SK-N-SH (cell line): ENCODE measurements around the gene EED. TPM values are rescaled to one million over a fixed set of nuclear protein-coding genes. Genes with fewer than 3 reads are reported as not detected.

Experiments
- CTCF ChIA-PET: fragments of 300-600, 350-600 bp; formaldehyde crosslinking; extraction: SDS; loops from one replicate; lab custom pipeline; 2021; lab: Yijun Ruan, JAX
- POLR2A ChIA-PET: fragments of 350-600 bp; sonication (Branson Sonifier 250); formaldehyde crosslinking; extraction: SDS; loops from one replicate; lab custom pipeline; 2020; ENCODE audit warnings: antibody characterized with exemption, inconsistent platforms; lab: Yijun Ruan, JAX
- DNase-seq: peaks from one replicate; pipeline ENCODE4 v3.0.0; 2012
- H2AFZ ChIP-seq: fragments of 200-600 bp; sonication (generic); 2 replicates; pipeline ENCODE4 v1.8.1; 2016; ENCODE audit warnings: antibody characterized with exemption, mild to moderate bottlenecking, low read depth
- H3F3A ChIP-seq: fragments of 200-600 bp; sonication (generic); replicated peaks from 2 replicates; pipeline ENCODE3; 2016; ENCODE audit warnings: antibody characterized with exemption, mild to moderate bottlenecking; ENCODE audit not compliant: insufficient read depth
- H3K27ac ChIP-seq, 2 experiments: fragments of 200-500 bp in 1 of 2; fragments of 200-600 bp in 1 of 2; sonication (Bioruptor generic) in 1 of 2; sonication (generic), shearing (Covaris generic) in 1 of 2; 2 replicates each; pipeline versions ENCODE4 v1.5.1 to v1.6.1; 2014 to 2016; ENCODE audit warnings: low read depth in 2 of 2, inconsistent platforms in 1 of 2, low read length in 1 of 2, mild to moderate bottlenecking in 1 of 2, mixed read lengths in 1 of 2
- H3K27me3 ChIP-seq: fragments of 200-600 bp; sonication (generic), shearing (Covaris generic); 2 replicates; pipeline ENCODE4 v1.6.1; 2016; ENCODE audit warnings: mixed run types; ENCODE audit not compliant: insufficient read depth
- H3K36me3 ChIP-seq, 2 experiments: fragments of 200-500 bp in 1 of 2; fragments of 200-600 bp in 1 of 2; sonication (Bioruptor generic) in 1 of 2; sonication (generic) in 1 of 2; replicated peaks in 1 of 2; 2 replicates each; pipeline versions ENCODE3 to v1.5.1; 2014 to 2016; ENCODE audit warnings: low read length in 1 of 2, mild to moderate bottlenecking in 1 of 2; ENCODE audit not compliant: insufficient read depth in 2 of 2, control insufficient read depth in 1 of 2
- H3K4me1 ChIP-seq, 2 experiments: fragments of 200-500 bp in 1 of 2; fragments of 200-600 bp in 1 of 2; sonication (Bioruptor generic) in 1 of 2; sonication (generic), shearing (Covaris generic) in 1 of 2; 2 replicates each; pipeline versions ENCODE4 v1.5.1 to v1.6.1; 2014 to 2016; ENCODE audit warnings: low read depth in 1 of 2, low read length in 1 of 2, mixed run types in 1 of 2; ENCODE audit not compliant: insufficient read depth in 2 of 2, control insufficient read depth in 1 of 2
- H3K4me2 ChIP-seq: fragments of 200-600 bp; sonication (generic), shearing (Covaris generic); 2 replicates; pipeline ENCODE4 v1.6.1; 2017; ENCODE audit warnings: mixed run types
- H3K4me3 ChIP-seq, 2 experiments: fragments of 200-500 bp in 1 of 2; fragments of 200-600 bp in 1 of 2; sonication (Bioruptor generic) in 1 of 2; sonication (generic), shearing (Covaris generic) in 1 of 2; 2 replicates each; pipeline versions ENCODE4 v1.5.1 to v1.8.1; 2014 to 2016; ENCODE audit warnings: low read depth in 2 of 2, inconsistent platforms in 1 of 2, low read length in 1 of 2, mild to moderate bottlenecking in 1 of 2, mixed read lengths in 1 of 2, moderate library complexity in 1 of 2
- H3K79me2 ChIP-seq: fragments of 200-600 bp; sonication (generic); 2 replicates; pipeline ENCODE4 v1.8.1; 2017; ENCODE audit warnings: mild to moderate bottlenecking; ENCODE audit not compliant: insufficient read depth
- H3K9ac ChIP-seq: fragments of 200-600 bp; sonication (generic); 2 replicates; pipeline ENCODE4 v1.6.1; 2017; ENCODE audit warnings: mixed run types
- H3K9me2 ChIP-seq: fragments of 200-600 bp; sonication (generic); 2 replicates; pipeline ENCODE4 v1.6.1; 2017; ENCODE audit warnings: mixed run types
- H3K9me3 ChIP-seq: fragments of 200-600 bp; sonication (generic); 2 replicates; pipeline ENCODE4 v1.6.1; 2017; ENCODE audit warnings: mixed run types, mild to moderate bottlenecking, moderate library complexity
- H4K20me1 ChIP-seq: fragments of 200-600 bp; sonication (generic); 2 replicates; pipeline ENCODE4 v1.6.1; 2017; ENCODE audit warnings: mild to moderate bottlenecking, mixed run types; ENCODE audit not compliant: insufficient read depth
- FOSL2 ChIP-seq: IDR thresholded peaks from 2 replicates; pipeline ENCODE4 v1.4.0; 2012; ENCODE audit warnings: low read depth, mild to moderate bottlenecking, moderate library complexity, borderline replicate concordance
- GATA2 ChIP-seq: sonication (generic); formaldehyde crosslinking; IDR thresholded peaks from 2 replicates; pipeline ENCODE4 v1.5.0; 2020; ENCODE audit warnings: mild to moderate bottlenecking, missing genetic modification reagents
- MXI1 ChIP-seq: IDR thresholded peaks from 2 replicates; pipeline ENCODE4 v1.6.1; 2012; ENCODE audit warnings: mild to moderate bottlenecking, low read depth, low read length, improper control_type of control experiment
- NFIC ChIP-seq: IDR thresholded peaks from 2 replicates; pipeline ENCODE4 v1.4.0; 2012; ENCODE audit warnings: borderline replicate concordance
- RCOR1 ChIP-seq: fragments of 150-350 bp; IDR thresholded peaks from 2 replicates; pipeline ENCODE4 v1.6.1; 2017; ENCODE audit warnings: antibody characterized with exemption, low read length
- REST ChIP-seq: IDR thresholded peaks from 2 replicates; pipeline ENCODE4 v1.6.1; 2012; ENCODE audit warnings: mild to moderate bottlenecking, low read depth, low read length, moderate library complexity
- RXRA ChIP-seq: IDR thresholded peaks from 2 replicates; pipeline ENCODE4 v1.4.0; 2012; ENCODE audit warnings: low read depth, mild to moderate bottlenecking, borderline replicate concordance
- SMC3 ChIP-seq: IDR thresholded peaks from 2 replicates; pipeline ENCODE4 v1.6.1; 2012; ENCODE audit warnings: low read depth, low read length, improper control_type of control experiment
- TAF1 ChIP-seq: IDR thresholded peaks from 2 replicates; pipeline ENCODE4 v1.6.1; 2012; ENCODE audit warnings: low read depth, mild to moderate bottlenecking, low read length, moderate library complexity, borderline replicate concordance
- TCF12 ChIP-seq: IDR thresholded peaks from 2 replicates; pipeline ENCODE4 v1.4.0; 2012
- USF2 ChIP-seq: fragments of 150-350 bp; IDR thresholded peaks from 2 replicates; pipeline ENCODE4 v1.6.1; 2017; ENCODE audit warnings: antibody characterized with exemption, low read length, low read depth, borderline replicate concordance
- WGBS: methylation state at CpG from one replicate; pipeline ENCODE4 v1.1.6; 2017; ENCODE audit warnings: low lambda C conversion rate; 5-methylcytosine and 5-hydroxymethylcytosine counted together
- polyA plus RNA-seq, 3 experiments: library from polyadenylated mRNA; depleted of rRNA; stranded (reverse); fragments of >200 nt; gene quantifications; 2 replicates each; pipeline ENCODE4 v1.2.3, GENCODE V29; 2012
- TF ChIP-seq, protein P1 (sequence below): fragments of 150-350 bp; IDR thresholded peaks from 2 replicates; pipeline ENCODE4 v1.6.1; 2016; ENCODE audit warnings: mild to moderate bottlenecking, low read depth, low read length

The EED gene
- polyA plus RNA-seq, 1 of the 3 experiments (the other 2 are of a cell fraction): 12.8 TPM

DNA sequence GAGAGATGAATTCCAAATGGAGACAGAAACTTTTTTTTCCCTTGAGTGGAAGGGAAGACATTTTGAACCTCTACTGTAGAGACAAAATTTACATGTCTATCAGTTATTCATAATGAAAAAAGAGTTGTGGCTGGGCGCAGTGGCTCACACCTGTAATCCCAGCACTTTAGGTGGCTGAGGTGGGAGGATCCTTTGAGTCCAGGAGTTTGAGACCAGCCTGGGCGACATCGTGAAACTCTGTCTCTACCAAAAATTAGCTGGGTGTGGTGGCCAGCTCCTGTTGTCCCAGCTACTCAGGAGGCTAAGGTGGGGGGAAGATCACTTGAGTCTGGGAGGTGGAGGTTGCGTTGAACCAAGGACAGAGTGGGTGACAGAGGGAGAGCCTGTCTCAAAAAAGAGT is 4.1 kb downstream of the EED start:
- TF ChIP-seq MXI1 (no peak), USF2 (no peak), TAF1 (no peak), NFIC (no peak), REST (no peak), RCOR1 (no peak), RXRA (no peak), SMC3 (no peak), TCF12 (no peak), FOSL2 (no peak), GATA2 (CRISPR knock-in tag) (no peak)
- TF ChIP-seq, protein P1, sequence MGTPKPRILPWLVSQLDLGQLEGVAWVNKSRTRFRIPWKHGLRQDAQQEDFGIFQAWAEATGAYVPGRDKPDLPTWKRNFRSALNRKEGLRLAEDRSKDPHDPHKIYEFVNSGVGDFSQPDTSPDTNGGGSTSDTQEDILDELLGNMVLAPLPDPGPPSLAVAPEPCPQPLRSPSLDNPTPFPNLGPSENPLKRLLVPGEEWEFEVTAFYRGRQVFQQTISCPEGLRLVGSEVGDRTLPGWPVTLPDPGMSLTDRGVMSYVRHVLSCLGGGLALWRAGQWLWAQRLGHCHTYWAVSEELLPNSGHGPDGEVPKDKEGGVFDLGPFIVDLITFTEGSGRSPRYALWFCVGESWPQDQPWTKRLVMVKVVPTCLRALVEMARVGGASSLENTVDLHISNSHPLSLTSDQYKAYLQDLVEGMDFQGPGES: no peak
- Histone ChIP-seq H3K9me2 (no peaks in the 10 kb centered on the region), H3K4me2 (no peak overlapping the region), H3K4me1 (peaks cover 11 to 17% of the 10 kb centered on the region in 2 experiments), H3K9ac (no peak overlapping the region), H3K36me3 (peaks cover 13 to 14% of the 10 kb centered on the region in 2 experiments), H3K9me3 (no peaks in the 10 kb centered on the region), H3K27me3 (no peaks in the 10 kb centered on the region), H2AFZ (no peak overlapping the region), H3K4me3 (no peak overlapping the region), H4K20me1 (peaks cover 38% of the 10 kb centered on the region), H3F3A (peaks cover 16% of the 10 kb centered on the region), H3K79me2 (peaks cover 85% of the 10 kb centered on the region), H3K27ac (no peak overlapping the region)
- CTCF ChIA-PET: interaction anchor here (1.3 to 1.9 kb wide), 2 partner anchors 20 to 206 kb away, joined by 3 to 6 read pairs; no protein-coding TSS in a partner anchor
- POLR2A ChIA-PET: no interaction called here
- WGBS: 93% methylated on average over 4 of the region's 4 CpGs
- DNase-seq: no peak
